ENCODE data around the gene RER1.

RER1 gene

DNA sequence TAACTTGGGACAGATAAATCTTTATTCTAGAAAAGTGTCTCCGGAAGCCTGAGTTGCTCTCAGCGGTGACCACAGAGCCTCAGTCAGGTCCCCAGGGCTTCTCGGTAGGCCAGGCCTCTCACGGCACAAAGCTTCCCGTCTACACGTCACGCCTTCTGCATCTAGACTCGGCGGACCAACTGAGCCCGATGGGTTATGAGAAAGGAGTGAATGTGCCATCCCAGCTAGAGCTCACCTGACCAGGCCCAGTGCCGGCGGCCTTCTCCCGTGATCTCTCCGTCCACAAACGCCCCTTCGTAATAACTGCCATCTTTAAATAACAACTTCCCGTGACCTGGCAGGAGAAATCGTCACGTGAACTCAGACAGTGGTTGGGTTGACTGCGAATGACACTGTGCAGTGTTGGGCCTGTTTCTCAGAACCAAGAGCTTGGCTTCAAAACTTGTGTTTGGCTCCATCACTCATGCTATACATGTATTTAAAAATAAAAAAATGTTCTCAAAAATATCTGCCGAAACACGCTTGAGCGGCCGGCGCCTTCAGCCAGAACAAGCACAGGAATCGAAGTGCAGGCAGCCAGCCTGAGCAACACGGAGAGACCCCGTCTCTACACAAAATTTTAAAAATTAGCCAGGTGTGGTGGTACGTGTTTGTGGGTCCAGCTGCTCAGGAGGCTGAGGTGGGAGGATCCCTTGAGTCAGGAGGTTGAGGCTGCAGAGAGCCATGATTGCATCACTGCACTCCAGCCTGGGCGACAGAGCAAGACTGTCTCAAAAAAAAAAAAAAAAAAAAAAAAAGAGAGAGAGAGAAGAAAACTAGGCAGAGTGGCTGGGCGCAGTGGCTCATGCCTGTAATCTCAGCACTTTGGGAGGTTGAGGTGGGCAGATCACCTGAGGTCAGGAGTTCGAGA lies 3.4 kb upstream of the RER1 start:
- DNase-seq (ENCODE audit: low read depth): no peak
- no peak overlapping the region for H3K4me3 ChIP-seq (ENCODE audit: low read length)
- TF ChIP-seq, protein P1, sequence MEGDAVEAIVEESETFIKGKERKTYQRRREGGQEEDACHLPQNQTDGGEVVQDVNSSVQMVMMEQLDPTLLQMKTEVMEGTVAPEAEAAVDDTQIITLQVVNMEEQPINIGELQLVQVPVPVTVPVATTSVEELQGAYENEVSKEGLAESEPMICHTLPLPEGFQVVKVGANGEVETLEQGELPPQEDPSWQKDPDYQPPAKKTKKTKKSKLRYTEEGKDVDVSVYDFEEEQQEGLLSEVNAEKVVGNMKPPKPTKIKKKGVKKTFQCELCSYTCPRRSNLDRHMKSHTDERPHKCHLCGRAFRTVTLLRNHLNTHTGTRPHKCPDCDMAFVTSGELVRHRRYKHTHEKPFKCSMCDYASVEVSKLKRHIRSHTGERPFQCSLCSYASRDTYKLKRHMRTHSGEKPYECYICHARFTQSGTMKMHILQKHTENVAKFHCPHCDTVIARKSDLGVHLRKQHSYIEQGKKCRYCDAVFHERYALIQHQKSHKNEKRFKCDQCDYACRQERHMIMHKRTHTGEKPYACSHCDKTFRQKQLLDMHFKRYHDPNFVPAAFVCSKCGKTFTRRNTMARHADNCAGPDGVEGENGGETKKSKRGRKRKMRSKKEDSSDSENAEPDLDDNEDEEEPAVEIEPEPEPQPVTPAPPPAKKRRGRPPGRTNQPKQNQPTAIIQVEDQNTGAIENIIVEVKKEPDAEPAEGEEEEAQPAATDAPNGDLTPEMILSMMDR (conservative IDR thresholded peaks at IDR 0.05; ENCODE audit: low read depth, low read length): no peak

DNA sequence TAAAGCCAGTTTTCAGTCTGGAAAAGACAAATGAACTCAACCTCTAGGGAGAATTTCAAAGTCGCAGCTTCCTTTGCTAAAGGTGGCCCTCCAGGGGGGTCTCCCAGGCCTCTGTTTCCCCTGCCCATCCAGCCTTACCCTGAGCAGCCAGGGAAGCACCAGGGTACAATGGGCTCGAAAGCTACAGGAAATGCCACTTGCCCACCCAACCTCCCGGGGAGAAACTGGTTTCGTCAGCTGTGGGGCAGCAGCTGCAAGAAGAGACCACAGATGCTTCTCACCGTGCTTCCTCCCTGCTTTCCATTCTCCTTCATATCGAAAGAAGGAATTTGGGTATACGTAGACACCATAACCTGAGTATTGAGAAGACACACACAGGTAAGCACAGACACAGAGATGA lies 2.0 kb upstream of the RER1 start:
- no peak overlapping the region for H3K4me3 ChIP-seq (ENCODE audit: low read length)
- TF ChIP-seq, protein P1 (conservative IDR thresholded peaks at IDR 0.05; ENCODE audit: low read depth, low read length): no peak
- no peak for DNase-seq (ENCODE audit: low read depth)

DNA sequence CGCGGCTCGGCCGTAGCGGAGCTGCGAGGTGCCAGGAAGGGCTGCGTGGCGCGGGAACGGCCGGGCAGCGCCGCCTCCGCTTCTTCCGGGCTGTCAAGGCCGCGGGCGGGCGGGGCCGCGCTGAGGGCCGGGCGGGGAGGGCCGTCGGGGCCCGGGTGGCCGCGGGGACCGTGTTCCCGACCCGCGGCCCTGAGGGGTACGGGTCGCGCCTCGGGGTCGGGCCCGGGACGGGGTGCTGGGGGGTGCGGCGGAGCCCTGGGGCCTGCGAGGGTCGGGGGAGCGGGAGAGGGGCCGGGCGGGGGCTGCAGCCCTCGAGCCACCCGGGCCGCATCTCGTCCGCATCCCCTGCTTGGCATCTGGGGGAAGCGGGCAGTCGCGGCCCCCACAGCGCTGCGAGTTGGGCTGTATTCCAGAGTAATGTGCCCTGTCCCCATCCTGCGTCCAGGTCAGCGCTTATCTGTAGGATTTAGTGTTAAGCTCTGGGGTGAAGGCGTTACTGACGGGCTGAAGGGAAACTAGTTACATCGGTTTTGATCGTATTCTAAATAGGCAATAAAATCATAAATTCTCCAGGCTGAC lies 379 bp downstream of the RER1 start:
- DNase-seq (ENCODE audit: low read depth): no peak
- H3K4me3 ChIP-seq (ENCODE audit: low read length): peak overlapping the region; percentile 76
- TF ChIP-seq, protein P1 (conservative IDR thresholded peaks at IDR 0.05; ENCODE audit: low read depth, low read length): no peak

DNA sequence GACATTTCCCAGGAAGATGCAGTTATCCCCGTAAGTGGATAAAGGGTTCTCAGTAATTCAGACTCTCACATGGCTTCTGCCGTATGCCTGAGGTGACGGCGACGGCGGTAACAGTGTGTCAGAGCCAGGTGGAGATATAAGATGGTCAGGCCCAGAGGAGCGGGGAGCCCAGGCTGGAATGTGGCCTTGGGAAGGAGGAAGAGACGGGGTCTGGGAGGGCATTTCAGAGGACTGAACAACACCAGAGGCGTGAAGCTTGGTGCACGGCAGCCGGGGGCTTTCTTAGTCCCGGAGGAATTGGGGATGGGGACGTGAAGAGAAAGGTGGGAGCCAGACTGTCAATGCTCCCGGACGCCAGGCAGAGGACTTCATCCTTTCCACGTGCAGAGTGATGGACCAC lies 1.0 kb downstream of the RER1 start:
- DNase-seq (ENCODE audit: low read depth): no peak
- H3K4me3 ChIP-seq (ENCODE audit: low read length): peak overlapping the region; percentile 76
- TF ChIP-seq, protein P1 (conservative IDR thresholded peaks at IDR 0.05; ENCODE audit: low read depth, low read length): no peak

DNA sequence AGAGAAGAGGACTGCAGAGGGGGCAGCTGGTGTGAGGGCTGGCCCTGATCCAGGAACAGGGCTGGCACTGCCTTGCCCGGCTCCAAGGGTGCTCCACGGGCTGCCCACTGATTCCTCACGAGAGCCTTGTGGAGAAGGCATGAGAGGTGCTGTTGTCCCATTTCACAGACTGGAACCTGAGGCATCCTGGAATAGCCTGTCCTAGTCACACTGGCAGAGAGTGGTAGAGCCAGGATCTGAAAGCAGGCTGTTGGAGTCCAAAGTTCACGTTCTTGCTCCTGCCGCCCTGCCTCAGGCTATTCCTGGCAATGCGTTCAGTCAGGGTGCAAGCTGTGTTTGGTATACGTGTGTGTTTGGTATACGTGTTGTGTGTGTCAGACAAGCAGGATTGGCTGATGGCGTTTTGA lies 1.8 kb downstream of the RER1 start:
- DNase-seq (ENCODE audit: low read depth): no peak
- no peak overlapping the region for H3K4me3 ChIP-seq (ENCODE audit: low read length)
- TF ChIP-seq, protein P1 (conservative IDR thresholded peaks at IDR 0.05; ENCODE audit: low read depth, low read length): no peak

DNA sequence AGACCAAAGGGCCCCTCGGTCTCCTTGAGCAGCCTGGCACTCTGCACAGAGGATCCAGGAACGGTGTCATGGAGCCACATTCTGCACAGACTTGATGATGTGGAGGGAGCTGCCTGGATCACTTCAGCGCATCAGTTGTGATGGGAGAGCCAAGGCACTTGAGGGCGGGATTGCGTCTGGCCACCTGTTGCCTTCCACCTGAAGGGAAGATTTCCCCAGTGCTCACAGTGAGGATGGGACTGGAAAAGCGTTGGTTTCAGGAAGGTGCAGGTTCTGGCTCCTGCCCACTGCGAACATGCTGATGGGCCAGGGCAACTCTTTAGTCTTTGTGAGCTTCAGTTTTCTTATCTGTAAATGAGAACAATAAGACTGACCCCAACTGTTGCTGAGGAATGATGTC lies 2.6 kb downstream of the RER1 start:
- TF ChIP-seq, protein P1 (conservative IDR thresholded peaks at IDR 0.05; ENCODE audit: low read depth, low read length): no peak
- DNase-seq (ENCODE audit: low read depth): no peak
- no peak overlapping the region for H3K4me3 ChIP-seq (ENCODE audit: low read length)

DNA sequence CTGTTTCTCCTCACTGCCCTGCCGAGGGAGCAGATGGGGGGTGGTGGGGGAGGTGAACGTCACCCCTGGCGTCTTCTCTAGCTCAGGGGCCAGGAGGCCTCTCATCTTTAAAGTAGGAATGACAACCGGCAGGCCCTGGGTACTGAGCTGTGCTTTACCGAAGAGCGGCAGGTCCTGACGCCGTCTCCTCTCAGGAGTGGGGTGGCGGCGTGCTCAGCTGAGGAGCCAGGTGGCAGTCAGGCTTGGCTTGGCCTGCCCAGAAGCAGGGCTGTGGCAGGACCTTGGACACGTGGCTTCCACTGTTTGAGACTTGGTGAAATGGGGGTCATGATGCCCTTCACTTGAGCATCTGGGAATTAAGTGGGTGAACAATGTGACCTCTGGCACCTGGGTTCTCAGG lies 3.1 kb downstream of the RER1 start:
- H3K4me3 ChIP-seq (ENCODE audit: low read length): no peak overlapping the region
- TF ChIP-seq, protein P1 (conservative IDR thresholded peaks at IDR 0.05; ENCODE audit: low read depth, low read length): no peak
- DNase-seq (ENCODE audit: low read depth): no peak
